GM18870 (cell line): ENCODE measurements around the gene NFATC3.

Experiments
- ATAC-seq: cut with Tn5 transposase; IDR thresholded peaks from one replicate; pipeline ENCODE4 v1.9.1; 2021; ENCODE audit warnings: moderate library complexity; ENCODE audit not compliant: unreplicated experiment

NFATC3 gene

GRCh38 chr16:68183046-68183445 lies 97.9 kb downstream of the NFATC3 start:
- ATAC-seq: no peak

- ATAC-seq: no peak
Measured at GRCh38 chr16:68186877-68187276, 101.7 kb downstream of the NFATC3 start.

- ATAC-seq: no peak
Measured at GRCh38 chr16:68187505-68187904, 102.3 kb downstream of the NFATC3 start.

- no peak for ATAC-seq
Measured at GRCh38 chr16:68188170-68188569, 103.0 kb downstream of the NFATC3 start.

- no peak for ATAC-seq
Measured at GRCh38 chr16:68190081-68190480, 104.9 kb downstream of the NFATC3 start.

- no peak for ATAC-seq
Measured at GRCh38 chr16:68190736-68191510, 105.8 kb downstream of the NFATC3 start.

GRCh38 chr16:68194251-68194650 lies 109.1 kb downstream of the NFATC3 start:
- ATAC-seq: no peak

- no peak for ATAC-seq
Measured at GRCh38 chr16:68197250-68197649, 112.1 kb downstream of the NFATC3 start.

- no peak for ATAC-seq
Measured at GRCh38 chr16:68200088-68200783, 115.1 kb downstream of the NFATC3 start.

GRCh38 chr16:68202091-68202519 lies 116.9 kb downstream of the NFATC3 start:
- ATAC-seq: no peak

- no peak for ATAC-seq
Measured at GRCh38 chr16:68206245-68206644, 121.1 kb downstream of the NFATC3 start.

- no peak for ATAC-seq
Measured at GRCh38 chr16:68214726-68215125, 129.6 kb downstream of the NFATC3 start.

- no peak for ATAC-seq
Measured at GRCh38 chr16:68215302-68215701, 130.1 kb downstream of the NFATC3 start.

- ATAC-seq: no peak
Measured at GRCh38 chr16:68216240-68216639, 131.1 kb downstream of the NFATC3 start.

- no peak for ATAC-seq
Measured at GRCh38 chr16:68217506-68217905, 132.3 kb downstream of the NFATC3 start.

GRCh38 chr16:68219725-68220351 lies 134.7 kb downstream of the NFATC3 start:
- ATAC-seq: no peak

GRCh38 chr16:68223072-68223471 lies 137.9 kb downstream of the NFATC3 start:
- ATAC-seq: no peak

GRCh38 chr16:68226116-68226515 lies 140.9 kb downstream of the NFATC3 start:
- ATAC-seq: no peak

GRCh38 chr16:68227183-68227793 lies 142.1 kb downstream of the NFATC3 start:
- no peak for ATAC-seq

- ATAC-seq: no peak
Measured at GRCh38 chr16:68227850-68228553, 142.8 kb downstream of the NFATC3 start.

GRCh38 chr16:68228652-68229051 lies 143.5 kb downstream of the NFATC3 start:
- ATAC-seq: no peak
